Suprapubic skin (tissue), 3 donors: ENCODE results near the gene SNX21.

Experiments used
- CTCF ChIP-seq, 2 donors: fragments of 200-600 bp in 1 of 2; fragments of 450-650 bp in 1 of 2; sonication (generic) in 1 of 2; IDR thresholded peaks; one replicate each; pipeline ENCODE4 v1.5.1; 2016 to 2019; ENCODE audit warnings: antibody characterized with exemption in 2 of 2, mild to moderate bottlenecking in 1 of 2, moderate library complexity in 1 of 2
- EP300 ChIP-seq: sonication (generic); formaldehyde crosslinking; IDR thresholded peaks from one replicate; pipeline ENCODE4 v1.6.1; 2017; ENCODE audit warnings: antibody characterized with exemption
- POLR2A ChIP-seq, 2 donors: fragments of 450-650 bp; IDR thresholded peaks; one replicate each; pipeline ENCODE4 v1.6.1; 2017; ENCODE audit warnings: antibody characterized with exemption in 2 of 2, mild to moderate bottlenecking in 2 of 2, moderate library complexity in 2 of 2

- TF ChIP-seq CTCF (IDR thresholded peaks at IDR 0.05), result no peak
- TF ChIP-seq POLR2A (IDR thresholded peaks at IDR 0.05), result no peak
- no peak for TF ChIP-seq EP300
Observed at GRCh38 chr20:45882469-45883099, 49.0 kb downstream of the SNX21 start.
